Bronchial epithelial cell (primary cell): ENCODE measurements around the gene MCM10. TPM values are rescaled to one million over a fixed set of nuclear protein-coding genes. Genes with fewer than 3 reads are reported as not detected.
A peak's percentile ranks its signal among the peaks of the same experiment; 100 is the strongest.
"Not testable (repeated sequence)": the region's sequence is repeated elsewhere in the genome, so short reads cannot be mapped to it uniquely, and the experiment has no call there.

ENCODE experiments used
- DNase-seq: peaks from one replicate; pipeline ENCODE4 v3.0.0-alpha.2; 2010; ENCODE audit warnings: low read depth
- FAIRE-seq: peaks from 2 replicates; lab custom pipeline; 2011; peaks lifted over from hg19 to GRCh38; lab: Jason Lieb, UNC
- H3K27me3 ChIP-seq: 2 replicates; pipeline ENCODE4 v1.5.1; 2011; ENCODE audit warnings: low read length; ENCODE audit not compliant: control insufficient read depth, insufficient read depth
- H3K36me3 ChIP-seq: 2 replicates; pipeline ENCODE4 v1.5.1; 2011; ENCODE audit warnings: low read length; ENCODE audit not compliant: control insufficient read depth, insufficient read depth
- H3K4me3 ChIP-seq: 2 replicates; pipeline ENCODE4 v1.5.1; 2011; ENCODE audit warnings: mild to moderate bottlenecking, low read depth, low read length, control low read depth
- total RNA-seq: library from RNA; depleted of rRNA; stranded (reverse); fragments of >200 nt; gene quantifications from 2 replicates; pipeline ENCODE4 v1.2.1, GENCODE V29; 2014
- TF ChIP-seq, protein P1 (sequence below): IDR thresholded peaks from 2 replicates; pipeline ENCODE4 v1.5.1; 2011; ENCODE audit warnings: mild to moderate bottlenecking, moderate library complexity, low read length, control low read depth, inconsistent platforms; ENCODE audit not compliant: insufficient read depth, severe bottlenecking

The MCM10 gene
- total RNA-seq, 1 donor from 2014 or later = under 0.01 TPM

- Histone ChIP-seq H3K27me3 (no peaks in the 10 kb centered on the region), H3K36me3 (no peaks in the 10 kb centered on the region), H3K4me3 (no peak overlapping the region)
- FAIRE-seq = no peak
- no peak for DNase-seq
- TF ChIP-seq, protein P1, sequence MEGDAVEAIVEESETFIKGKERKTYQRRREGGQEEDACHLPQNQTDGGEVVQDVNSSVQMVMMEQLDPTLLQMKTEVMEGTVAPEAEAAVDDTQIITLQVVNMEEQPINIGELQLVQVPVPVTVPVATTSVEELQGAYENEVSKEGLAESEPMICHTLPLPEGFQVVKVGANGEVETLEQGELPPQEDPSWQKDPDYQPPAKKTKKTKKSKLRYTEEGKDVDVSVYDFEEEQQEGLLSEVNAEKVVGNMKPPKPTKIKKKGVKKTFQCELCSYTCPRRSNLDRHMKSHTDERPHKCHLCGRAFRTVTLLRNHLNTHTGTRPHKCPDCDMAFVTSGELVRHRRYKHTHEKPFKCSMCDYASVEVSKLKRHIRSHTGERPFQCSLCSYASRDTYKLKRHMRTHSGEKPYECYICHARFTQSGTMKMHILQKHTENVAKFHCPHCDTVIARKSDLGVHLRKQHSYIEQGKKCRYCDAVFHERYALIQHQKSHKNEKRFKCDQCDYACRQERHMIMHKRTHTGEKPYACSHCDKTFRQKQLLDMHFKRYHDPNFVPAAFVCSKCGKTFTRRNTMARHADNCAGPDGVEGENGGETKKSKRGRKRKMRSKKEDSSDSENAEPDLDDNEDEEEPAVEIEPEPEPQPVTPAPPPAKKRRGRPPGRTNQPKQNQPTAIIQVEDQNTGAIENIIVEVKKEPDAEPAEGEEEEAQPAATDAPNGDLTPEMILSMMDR = no peak
Measured at GRCh38 chr10:13231190-13231589, 69.8 kb downstream of the MCM10 start.

GRCh38 chr10:13231808-13232207, 70.5 kb downstream of the MCM10 start:
- H3K36me3 ChIP-seq = no peaks in the 10 kb centered on the region
- TF ChIP-seq, protein P1 = no peak
- peaks cover 1% of the 10 kb centered on the region for H3K27me3 ChIP-seq
- no peak for DNase-seq
- peak; percentile 36 for FAIRE-seq
- no peak overlapping the region for H3K4me3 ChIP-seq

DNA sequence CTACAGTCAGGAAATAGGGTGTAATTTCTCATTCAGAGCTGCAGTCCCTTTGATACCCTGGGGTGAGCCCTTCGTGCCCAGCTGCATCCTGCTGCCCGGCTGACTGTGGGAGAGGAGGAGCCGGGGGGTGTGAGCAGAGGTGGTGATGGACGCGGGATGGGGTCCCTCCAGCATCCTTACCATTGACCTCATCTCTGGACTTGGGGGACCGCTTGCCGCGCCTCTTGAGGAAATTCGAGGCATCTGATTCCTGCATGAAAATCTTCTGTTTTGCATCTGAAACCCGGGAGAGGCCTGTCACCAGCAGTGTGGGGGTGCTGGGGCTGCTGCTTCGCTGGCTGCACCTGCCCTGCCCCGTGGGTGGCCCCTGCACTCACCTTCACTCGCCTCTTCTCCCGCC, 72.0 kb downstream of the MCM10 start:
- DNase-seq (no peak), FAIRE-seq (no peak)
- Histone ChIP-seq H3K27me3 (peaks cover 2% of the 10 kb centered on the region), H3K4me3 (no peak overlapping the region), H3K36me3 (no peaks in the 10 kb centered on the region)
- TF ChIP-seq, protein P1 = no peak

DNA sequence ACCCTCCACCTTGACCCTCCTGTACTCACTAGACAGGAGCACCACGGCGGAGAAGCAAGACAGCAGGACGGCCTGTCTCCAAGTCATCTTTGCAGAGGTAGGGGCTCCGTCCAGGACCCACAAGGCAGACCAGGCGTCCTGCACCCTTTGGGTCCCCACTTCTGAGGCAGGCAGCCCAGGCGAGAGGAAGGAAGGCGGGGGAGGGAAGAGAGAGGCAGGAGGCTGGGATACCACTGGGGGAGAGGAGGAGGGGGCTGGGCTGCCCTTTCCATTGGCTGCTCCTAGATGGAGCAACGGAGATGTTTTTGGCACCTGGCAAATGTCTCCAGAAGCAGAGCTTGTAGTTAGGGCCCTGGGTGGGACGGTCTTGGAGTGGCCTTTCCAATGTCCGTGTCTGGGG, 72.8 kb downstream of the MCM10 start, which contains the start of gene UCMA:
TSS of gene UCMA (minus strand) at position 203 of the 400 bp plus-strand sequence. CDS start at position 87, 116 bp downstream.
- no peak for DNase-seq
- Histone ChIP-seq H3K27me3 (peaks cover 2% of the 10 kb centered on the region), H3K4me3 (no peak within 1 kb of the TSS), H3K36me3 (no peaks in the 10 kb centered on the region)
- TF ChIP-seq, protein P1 = no peak
- FAIRE-seq = no peak

DNA sequence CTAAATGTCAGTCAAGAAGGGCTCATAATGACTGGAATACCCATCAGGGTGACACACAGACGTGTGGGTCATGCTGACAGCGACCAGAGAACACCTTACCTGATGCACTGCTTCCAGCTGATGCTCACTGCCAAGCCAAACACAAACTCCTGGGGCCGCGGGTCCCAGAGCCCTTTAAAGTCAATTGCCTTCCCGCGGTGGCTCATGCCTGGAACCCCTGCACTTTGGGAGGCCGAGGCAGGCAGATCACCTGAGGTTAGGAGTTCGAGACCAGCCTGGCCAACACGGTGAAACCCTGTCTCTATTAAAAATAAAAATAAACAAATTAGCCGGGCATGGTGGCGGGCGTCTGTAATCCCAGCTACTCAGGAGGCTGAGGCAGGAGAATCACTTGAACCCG, 73.4 kb downstream of the MCM10 start:
- not testable (repeated sequence) for FAIRE-seq, H3K36me3 ChIP-seq, H3K4me3 ChIP-seq, H3K27me3 ChIP-seq, DNase-seq

GRCh38 chr10:13236638-13237037, 75.3 kb downstream of the MCM10 start:
- DNase-seq = no peak
- peak; percentile 13 for FAIRE-seq
- TF ChIP-seq, protein P1 = no peak
- no peaks in the 10 kb centered on the region for H3K36me3 ChIP-seq
- H3K27me3 ChIP-seq = peaks cover 2% of the 10 kb centered on the region
- no peak overlapping the region for H3K4me3 ChIP-seq
